Lung microvascular endothelial cell (primary cell): ENCODE results near the gene IPPK. TPM values are rescaled to one million over a fixed set of nuclear protein-coding genes. Genes with fewer than 3 reads are reported as not detected.

ENCODE experiments used
- DNase-seq, 2 donors: peaks; one replicate each; pipeline versions ENCODE4 v3.0.0 to v3.0.0-alpha.2; 2010; ENCODE audit warnings: low read depth in 2 of 2
- total RNA-seq: library from RNA; depleted of rRNA; stranded (reverse); fragments of >200 nt; gene quantifications from 2 replicates; pipeline ENCODE4 v1.2.1, GENCODE V29; 2014

The IPPK gene
- total RNA-seq, 1 donor from 2014 or later = 15.3 TPM

GRCh38 chr9:92615790-92616189 lies 54.1 kb downstream of the IPPK start:
- no peak for DNase-seq

DNA sequence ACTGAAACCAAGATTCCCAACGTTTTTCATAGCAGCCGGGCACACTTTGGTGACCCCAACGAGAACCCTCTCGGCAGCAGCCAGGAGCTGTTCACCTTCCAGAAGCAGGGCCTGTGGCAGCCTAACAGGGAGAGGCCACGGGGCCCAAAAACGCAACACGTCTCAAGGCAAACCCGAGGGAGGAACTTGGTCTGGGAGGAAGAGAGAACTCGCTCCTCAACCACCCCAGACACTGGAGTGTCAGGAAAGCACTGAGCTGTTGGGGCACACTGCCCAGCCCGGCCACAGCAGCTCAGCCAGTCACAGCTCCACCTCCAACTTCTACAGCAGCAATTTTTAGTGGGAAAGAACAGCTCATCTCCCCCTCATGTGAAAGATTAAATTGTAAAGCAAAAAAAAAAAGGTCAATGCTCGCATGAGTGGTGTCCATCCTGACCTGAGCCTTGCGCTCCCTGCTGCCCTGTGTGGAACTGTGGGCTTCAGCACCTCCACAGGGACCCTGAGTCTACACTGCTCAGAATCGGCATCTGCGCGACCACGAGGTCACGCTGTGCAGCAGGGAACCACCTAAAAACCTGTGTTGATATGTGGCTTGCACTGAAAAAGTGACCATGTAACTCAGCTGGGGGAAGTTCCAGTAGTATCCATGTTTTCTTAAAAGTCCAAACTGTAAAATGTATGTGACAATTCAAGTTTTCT lies 55.0 kb downstream of the IPPK start:
- no peak for DNase-seq

DNA sequence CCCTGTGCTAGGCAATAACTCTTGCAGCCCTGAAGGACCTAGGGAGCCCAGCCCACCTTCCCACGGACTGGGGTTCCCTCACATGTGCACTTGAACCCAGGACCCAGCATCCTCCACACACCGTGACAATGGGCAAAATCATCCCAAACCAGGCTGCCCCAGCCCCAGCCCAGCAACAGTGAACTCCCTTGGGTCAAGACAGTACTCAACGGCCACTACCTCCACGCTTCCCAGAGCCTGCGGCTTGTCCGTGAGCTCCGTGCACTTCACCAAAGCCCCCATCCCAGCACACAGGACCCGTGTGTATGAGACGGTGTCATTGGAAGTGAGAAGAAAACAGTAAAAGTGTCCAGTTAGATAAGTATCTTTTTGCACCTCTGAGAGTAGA lies 55.8 kb downstream of the IPPK start:
- no peak for DNase-seq

DNA sequence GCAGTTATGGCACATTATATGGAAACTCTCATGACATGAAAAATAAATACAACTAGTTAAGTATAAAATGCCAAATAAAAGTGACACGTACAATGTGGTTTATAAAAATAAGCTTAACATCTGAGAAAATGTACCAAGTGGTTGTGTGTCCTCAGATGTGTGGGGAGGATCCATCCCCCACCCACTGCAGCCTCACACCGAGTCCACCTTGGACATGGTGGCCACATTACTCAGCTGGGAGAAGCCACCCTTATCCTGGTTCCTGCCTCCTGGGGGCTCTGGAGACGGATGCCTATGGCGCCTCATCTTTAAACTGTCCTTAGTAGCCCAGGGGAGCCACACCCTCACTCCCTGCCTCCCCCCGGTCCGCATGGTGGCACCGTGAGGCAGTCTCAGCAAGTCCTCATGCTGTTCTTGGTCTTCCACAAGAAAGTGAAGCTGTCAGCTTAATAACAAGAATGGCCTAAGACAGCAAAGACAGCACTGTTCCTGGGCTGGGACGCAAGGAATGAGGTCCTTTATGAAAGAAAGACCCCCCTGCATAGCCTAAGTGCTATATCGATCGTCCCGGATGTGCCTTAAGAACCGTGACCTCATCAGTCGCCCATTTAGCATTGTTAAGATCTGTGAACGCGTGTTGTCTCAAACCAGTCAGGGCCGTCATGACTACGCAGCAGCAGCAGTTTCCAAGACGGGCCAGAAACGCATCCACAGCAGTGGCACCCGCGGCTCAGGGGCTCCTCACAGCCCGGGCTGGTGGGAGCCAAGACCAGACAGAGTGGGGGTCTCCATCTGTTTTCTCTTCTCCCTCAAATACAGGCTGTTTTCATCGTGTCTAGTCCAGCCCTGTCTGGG lies 56.4 kb downstream of the IPPK start:
- DNase-seq = no peak

GRCh38 chr9:92612816-92613215 lies 57.1 kb downstream of the IPPK start:
- DNase-seq = no peak

DNA sequence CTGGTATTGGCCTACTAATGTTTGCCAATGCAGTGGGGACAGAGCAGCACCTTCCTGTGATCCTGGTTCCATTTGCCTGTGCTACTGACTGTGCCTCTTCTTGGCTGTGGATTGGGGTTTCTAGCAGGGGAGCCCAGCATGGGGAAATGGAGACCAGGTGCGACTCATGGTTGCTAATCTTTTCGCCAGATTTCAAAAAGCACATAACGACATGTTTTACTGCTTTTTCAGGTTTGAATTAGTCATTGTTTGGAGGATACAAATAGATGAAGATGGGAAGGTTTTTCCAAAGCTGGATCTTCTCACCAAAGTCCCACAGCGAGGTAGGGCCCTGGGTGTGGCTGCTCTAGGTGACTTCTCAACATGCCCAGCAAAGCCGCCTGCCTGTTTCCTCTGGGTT lies 57.6 kb downstream of the IPPK start:
- DNase-seq = no peak

DNA sequence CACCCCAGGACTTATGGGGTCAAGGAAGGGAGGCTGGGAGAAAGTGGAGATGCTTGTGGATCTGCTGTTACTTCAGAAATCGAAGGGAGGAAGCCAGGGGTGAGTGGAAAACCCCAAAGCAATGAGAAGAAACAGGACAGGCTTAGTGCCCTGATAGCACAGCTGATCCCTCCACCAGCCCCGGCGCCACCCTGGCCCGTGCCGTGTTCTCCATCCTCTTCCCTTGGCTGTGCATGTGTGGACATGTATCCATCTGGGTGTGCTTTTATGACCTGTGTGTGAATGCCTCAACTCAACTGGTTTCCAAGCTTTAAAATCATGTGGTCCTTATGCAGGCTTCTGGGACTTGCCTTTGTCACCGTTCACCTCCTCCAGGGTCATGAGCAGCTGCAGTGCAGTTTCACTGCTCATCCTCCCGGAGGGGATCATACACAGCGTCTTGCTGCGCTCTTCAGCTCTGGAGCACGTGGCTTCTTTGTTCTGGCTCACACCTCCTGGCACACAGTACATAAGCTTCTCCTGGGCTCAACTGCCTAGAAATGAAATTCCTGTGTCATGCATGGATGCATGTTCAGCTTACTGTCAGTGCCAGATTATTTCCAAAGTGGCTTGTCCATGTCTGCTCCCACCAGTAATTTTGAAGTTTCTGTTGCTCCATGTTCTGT lies 58.2 kb downstream of the IPPK start:
- DNase-seq = no peak

GRCh38 chr9:92610470-92611420 lies 59.2 kb downstream of the IPPK start:
- no peak for DNase-seq

DNA sequence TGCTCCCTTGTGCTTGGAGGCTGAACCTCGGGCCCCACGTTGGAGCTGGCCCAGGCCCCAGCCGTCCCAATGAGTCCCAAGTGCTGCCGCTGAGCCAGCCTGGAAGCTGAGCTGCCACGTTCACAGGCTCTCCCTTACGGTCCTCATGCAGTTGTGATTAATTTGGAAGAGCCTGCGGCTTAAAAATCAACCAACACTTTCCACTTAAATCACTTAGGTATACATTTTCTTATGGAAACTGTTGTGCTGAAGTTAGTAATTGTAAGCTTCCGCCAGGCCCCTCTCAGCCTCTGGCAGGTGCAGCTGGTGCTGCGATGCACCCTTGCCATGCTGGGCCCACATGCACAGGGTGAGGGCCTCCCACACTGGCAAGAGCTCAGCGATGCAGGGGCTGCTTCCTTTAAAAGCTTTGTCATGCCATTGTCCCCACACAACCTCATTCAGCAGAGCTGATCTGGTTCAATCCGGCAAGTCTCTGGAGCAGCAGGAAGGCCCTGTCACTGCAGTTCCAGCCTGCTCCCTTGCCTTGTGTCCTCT lies 61.0 kb downstream of the IPPK start:
- peak in 1 of 2 donors; percentile 43 for DNase-seq

DNA sequence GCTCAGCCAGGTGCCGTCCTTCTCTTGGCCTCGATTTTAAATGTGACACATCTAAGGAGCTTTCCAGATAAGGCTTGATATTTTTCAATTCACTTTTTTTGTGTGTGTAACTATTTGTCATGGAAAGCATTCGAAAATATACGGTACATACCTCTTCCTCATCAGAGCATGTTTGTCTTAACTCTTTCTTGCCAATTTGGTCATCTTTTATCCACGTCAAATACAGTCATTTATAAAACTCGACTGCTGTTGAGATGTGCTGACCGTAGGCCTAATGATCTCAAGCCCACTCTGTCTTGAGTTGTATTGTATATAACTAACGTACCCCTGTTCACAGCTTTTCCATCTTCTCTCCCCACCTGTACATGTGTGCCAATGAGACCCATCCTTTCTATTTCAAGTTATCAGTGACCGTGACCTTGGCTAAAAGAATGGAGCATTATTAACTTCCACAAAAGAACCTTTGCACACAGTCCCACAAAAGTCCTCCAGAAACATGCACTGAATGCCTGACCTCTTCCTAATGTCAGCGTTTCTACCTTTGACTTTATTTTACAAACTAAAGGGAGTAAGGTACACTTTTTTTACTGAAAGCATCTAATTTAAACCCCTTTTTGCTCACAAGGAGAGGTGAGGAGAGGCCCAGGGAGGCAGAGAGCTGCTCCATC lies 61.6 kb downstream of the IPPK start:
- no peak for DNase-seq

DNA sequence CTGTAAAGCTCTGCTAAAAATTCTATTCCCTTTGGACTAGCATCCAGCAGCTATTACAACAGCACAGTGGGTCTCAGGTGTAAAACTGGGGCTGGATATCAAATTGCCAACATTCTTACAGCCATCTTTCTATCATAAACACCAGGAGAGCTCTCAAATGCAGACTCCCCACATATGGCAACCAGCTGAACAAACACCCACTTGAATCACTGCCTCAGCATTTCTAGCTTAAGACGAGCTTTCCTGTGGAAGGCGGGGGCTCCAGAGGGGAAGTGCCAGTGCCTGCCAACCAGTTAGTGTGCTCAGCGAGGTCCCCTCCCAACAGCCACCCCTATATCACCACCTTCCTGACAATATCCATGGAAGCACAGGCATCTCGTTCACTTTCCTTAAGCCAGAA lies 62.2 kb downstream of the IPPK start:
- DNase-seq = peak in 1 of 2 donors; percentile 56

- DNase-seq = peak; percentile 69 to 92
Observed at GRCh38 chr9:92607088-92607487, 62.8 kb downstream of the IPPK start.

GRCh38 chr9:92605224-92605623 lies 64.7 kb downstream of the IPPK start:
- DNase-seq = no peak

- no peak for DNase-seq
Observed at GRCh38 chr9:92603990-92604389, 65.9 kb downstream of the IPPK start.

DNA sequence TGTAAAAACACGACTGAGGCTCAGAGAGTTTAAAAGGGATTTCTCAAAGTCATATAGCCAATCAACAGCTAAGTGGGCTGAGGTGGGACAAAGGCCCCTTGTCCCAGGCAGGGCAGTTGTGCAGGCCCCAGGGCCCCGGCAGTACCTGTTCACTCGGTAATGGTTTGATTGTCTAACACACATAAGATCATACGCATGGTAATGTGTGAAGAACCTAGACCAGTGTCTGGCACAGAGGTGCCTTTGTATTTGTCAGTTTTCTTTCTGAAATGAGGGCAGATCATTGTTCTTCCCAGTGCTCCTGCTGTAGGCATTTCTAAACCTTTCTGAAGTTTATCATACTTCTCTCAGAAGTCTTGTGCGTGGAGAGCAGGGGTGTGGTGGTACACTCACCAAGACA lies 66.8 kb downstream of the IPPK start:
- no peak for DNase-seq

DNA sequence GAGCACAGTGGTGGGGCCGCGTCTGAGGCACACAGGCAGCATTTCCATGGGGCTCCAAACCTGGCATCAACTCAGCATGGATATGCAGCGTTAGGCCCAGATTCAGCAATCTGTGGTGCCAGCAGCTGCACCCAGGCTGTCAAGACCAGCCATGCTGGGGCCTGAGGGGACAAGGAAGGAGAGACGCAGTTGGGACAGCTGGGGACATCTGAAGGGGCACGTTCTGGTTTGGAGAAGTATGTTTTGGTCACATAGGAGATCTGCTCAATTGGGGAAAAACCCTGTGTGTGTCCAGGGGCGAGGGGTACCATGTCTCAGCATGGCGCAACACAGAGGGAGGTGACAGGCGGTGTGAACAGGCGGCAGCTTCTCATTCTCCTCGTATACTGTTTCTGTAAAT lies 67.5 kb downstream of the IPPK start:
- DNase-seq = no peak

DNA sequence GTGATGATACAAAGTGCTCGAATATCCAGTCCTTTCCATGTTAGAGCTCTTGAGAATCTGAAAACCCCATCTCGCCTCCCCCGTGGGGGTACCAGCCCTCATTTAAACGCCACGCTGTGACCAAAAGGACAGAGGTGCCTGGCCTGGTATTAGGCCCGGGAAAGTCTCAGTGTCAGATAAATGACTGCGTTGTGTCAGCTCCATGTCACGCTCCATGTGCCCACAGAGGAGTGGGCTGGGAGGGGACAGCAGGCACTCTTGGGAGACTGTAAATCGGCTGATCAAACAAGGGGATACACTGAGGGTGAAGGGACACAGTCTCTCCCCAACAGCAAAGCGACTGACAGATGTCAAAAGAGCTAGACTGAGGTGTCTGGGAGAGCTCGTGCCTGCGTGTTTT lies 68.5 kb downstream of the IPPK start:
- DNase-seq = no peak

DNA sequence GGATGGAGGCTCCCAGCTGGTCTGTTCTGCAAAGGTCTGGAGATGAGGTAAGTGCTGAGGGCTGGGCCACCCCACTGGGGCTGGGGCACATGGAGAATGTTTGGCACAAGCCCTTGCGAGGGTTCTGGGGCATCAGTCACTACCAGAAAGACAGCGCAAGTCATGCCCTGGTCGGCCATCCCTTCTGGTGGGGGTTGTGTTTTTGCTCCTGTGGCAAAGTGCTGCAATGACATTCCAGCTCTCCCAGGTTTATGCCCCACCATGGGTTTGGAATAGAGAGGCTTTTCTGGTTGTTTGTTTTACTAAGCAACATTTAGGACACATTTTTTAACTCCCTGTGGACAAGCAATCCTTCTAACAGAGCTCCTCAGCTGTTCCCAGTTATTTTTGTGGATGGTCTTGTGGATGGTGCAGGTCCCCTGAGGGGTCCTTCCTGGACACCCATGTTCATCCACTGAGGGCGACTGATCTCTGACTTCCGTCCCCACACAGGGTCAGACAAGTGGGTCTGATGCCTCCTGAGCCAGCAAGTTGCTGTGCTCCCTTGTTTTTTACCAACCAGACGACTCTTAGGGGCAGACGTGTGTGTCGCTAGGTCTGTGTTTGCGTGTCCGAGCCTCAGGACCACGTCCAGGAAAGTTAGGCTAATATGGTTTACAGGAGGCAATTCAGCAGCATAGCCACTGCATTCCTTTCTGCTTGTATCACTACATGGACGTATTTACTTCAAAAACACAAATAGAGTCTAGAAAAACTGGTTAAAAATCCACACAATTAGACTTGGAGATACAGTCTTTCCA lies 69.3 kb downstream of the IPPK start:
- peak; percentile 16 to 79 for DNase-seq

DNA sequence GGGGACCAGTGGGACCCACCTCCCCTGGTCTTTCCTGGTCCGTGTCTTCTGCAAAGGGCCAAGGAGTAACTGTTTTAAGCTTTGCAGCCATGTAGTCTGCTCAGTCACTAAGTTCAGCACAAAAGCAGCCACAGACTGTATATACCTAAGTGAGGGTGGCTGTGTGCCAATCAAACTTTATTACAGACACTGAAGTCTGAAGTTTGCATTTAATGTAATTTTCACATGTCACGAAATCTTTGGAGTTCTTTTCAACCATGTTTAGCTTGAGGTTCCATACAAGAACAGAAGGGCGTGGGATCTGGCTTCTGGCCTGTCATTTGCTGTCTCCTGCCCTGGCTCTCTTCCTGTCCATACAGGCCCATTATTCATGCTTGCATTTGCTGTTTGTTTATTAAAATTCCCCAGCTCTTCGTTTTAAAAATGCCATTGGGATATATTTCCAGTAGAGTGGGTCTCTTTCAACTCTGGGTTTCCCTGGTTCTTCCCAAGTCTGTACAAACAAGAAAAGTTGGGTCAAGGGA lies 69.9 kb downstream of the IPPK start:
- DNase-seq = peak in 1 of 2 donors; percentile 31
